ENCODE data around the gene SGCA. TPM values are rescaled to one million over a fixed set of nuclear protein-coding genes. Genes with fewer than 3 reads are reported as not detected.

The SGCA gene
- total and polyA plus RNA-seq, 9 of the 15 experiments (the other 6 are each of a cell fraction or from before 2014, with no cell fraction given): not detected

DNA sequence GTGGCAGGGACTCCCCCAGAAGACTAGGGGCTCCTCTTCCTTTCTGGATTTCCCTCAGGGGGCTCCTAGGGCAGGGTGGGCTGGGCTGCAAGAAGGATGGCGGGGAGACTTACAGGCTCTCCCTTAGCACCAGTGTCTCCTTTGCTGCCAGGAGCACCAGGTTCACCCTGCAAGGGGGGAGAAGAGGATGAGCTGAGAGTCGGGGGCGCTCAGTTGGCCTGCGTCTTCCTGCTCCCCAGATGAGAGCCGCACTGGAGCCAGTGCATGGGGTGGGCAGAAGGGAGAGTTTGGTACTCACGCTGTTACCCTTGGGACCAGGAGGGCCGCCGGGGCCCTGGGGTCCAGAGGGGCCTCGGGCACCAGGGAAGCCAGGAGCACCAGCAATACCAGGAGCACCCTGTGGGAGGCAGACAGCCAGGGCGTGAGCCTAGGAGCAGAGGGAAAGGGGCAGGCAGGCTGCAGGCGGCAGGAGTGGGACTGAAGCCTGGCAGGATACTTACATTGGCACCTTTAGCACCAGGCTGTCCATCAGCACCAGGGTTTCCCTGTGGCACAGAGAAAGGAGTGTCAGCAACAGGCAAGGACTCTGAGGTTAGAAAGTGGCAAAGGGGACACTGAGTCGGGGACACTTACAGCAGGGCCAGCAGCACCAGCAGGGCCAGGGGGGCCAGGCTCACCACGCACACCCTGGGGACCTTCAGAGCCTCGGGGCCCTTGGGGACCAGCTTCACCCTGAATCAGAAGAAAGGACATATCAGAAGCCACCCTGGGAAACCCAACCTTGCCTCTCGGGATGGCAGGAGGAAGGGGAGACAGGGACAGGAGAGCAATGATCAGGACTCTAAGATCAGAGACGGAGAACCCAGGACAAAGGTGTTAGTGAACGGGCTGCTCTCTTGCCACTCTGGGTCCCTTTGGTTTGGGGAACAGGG is 29.4 kb downstream of the SGCA start:
- TF ChIP-seq CTCF (IDR thresholded peaks at IDR 0.05 in 2 of 3, conservative IDR thresholded peaks at IDR 0.05 in 1 of 3; ENCODE audit: insufficient read depth in 2 of 3, low read depth in 1 of 3, low read length in 3 of 3) (peak; percentile 20 to 26 (median 23); a peak in 1 of 6 replicates), PTTG1 (tag; IDR thresholded peaks at IDR 0.05; ENCODE audit: low read depth) (no peak)
- in situ Hi-C loops (cut with MboI) (no loop called here), intact Hi-C loops (cut with micrococcal nuclease) (no loop called here)
- Histone ChIP-seq H2AFZ (ENCODE audit: low read depth, low read length) (no peak overlapping the region), H3K4me2 (ENCODE audit: insufficient read depth, low read length) (no peak overlapping the region), H3K27ac (ENCODE audit: extremely low read depth, low read depth, low read length) (no peak overlapping the region), H3K9ac (ENCODE audit: insufficient read depth in 1 of 2, low read depth in 2 of 2, low read length in 2 of 2) (no peak overlapping the region), H3K36me3 (ENCODE audit: control insufficient read depth, insufficient read depth, low read length) (no peaks in the 10 kb centered on the region), H3K27me3 (ENCODE audit: control insufficient read depth in 2 of 2, insufficient read depth in 2 of 2, low read length in 2 of 2) (peaks cover 27 to 62% of the 10 kb centered on the region in 2 experiments; a peak in 4 of 5 replicates), H3K4me3 (no peak overlapping the region), H3K4me1 (replicated peaks in 1 of 2; ENCODE audit: control insufficient read depth in 2 of 2, insufficient read depth in 2 of 2, low read length in 2 of 2) (peaks cover 4 to 10% of the 10 kb centered on the region in 2 experiments; a peak in 2 of 5 replicates), H3K9me1 (ENCODE audit: control insufficient read depth, insufficient read depth, low read length) (no peaks in the 10 kb centered on the region), H3K9me3 (replicated peaks; ENCODE audit: control insufficient read depth, insufficient read depth, low read depth, low read length) (no peaks in the 10 kb centered on the region), H4K20me1 (replicated peaks; ENCODE audit: control insufficient read depth, insufficient read depth, low read length) (peaks cover 7% of the 10 kb centered on the region; the same call in 1 of the 2 replicates), H3K79me2 (ENCODE audit: control insufficient read depth, insufficient read depth, low read length) (no peaks in the 10 kb centered on the region)
- DNase-seq (ENCODE audit: extremely low read depth in 1 of 4, low spot score in 3 of 4) (no peak), FAIRE-seq (no peak), ATAC-seq (no peak)
- ChIA-PET POLR2A (no interaction called here), CTCF (ENCODE audit: low intra/inter-chr PET ratio) (interaction anchor here (0.5 to 0.7 kb wide), 2 partner anchors 24 to 26 kb away, joined by 3 read pairs; no protein-coding TSS in a partner anchor)
- WGBS (ENCODE audit: insufficient coverage, low coverage, missing lambda C conversion rate): under 1% methylated on average over 14 of the region's 17 CpGs
- no TSS peak for BruUV-seq (replicated peaks)
